NB4 (cell line): Measurements from ENCODE around the gene PCDHB13.
"Not testable (repeated sequence)": the region's sequence is repeated elsewhere in the genome, so short reads cannot be mapped to it uniquely, and the experiment has no call there.

Experiments
- CTCF ChIP-seq: IDR thresholded peaks from one replicate; pipeline ENCODE4 v1.5.1; 2012; ENCODE audit warnings: low read depth, low read length
- MYC ChIP-seq: IDR thresholded peaks from 2 replicates; pipeline ENCODE4 v1.6.1; 2011; ENCODE audit warnings: low read depth, low read length
- POLR2A ChIP-seq: IDR thresholded peaks from 2 replicates; pipeline ENCODE4 v1.6.1; 2011; ENCODE audit warnings: mild to moderate bottlenecking; ENCODE audit not compliant: insufficient read length; ENCODE audit errors: extremely low read depth

- not testable (repeated sequence) for TF ChIP-seq CTCF, POLR2A, MYC
Observed at GRCh38 chr5:141247434-141247833, 33.7 kb downstream of the PCDHB13 start.
